Activated naive CD8-positive, alpha-beta T cell (primary cell): ENCODE measurements around the gene SPART.

Experiments used
- H3K27ac Mint-ChIP-seq: one replicate; pipeline ENCODE4 v1.8.0; 2021; ENCODE audit warnings: mixed read lengths
- H3K27me3 Mint-ChIP-seq: one replicate; pipeline ENCODE4 v1.8.0; 2021; ENCODE audit warnings: mixed read lengths
- H3K36me3 Mint-ChIP-seq: one replicate; pipeline ENCODE4 v1.8.0; 2021; ENCODE audit warnings: mixed read lengths
- H3K4me1 Mint-ChIP-seq: one replicate; pipeline ENCODE4 v1.8.0; 2021; ENCODE audit warnings: low read depth, mixed read lengths
- H3K4me3 Mint-ChIP-seq: one replicate; pipeline ENCODE4 v1.8.0; 2021; ENCODE audit warnings: mild to moderate bottlenecking, mixed read lengths
- H3K9me3 Mint-ChIP-seq: one replicate; pipeline ENCODE4 v1.8.0; 2021; ENCODE audit warnings: low read depth, mixed read lengths

Gene SPART

DNA sequence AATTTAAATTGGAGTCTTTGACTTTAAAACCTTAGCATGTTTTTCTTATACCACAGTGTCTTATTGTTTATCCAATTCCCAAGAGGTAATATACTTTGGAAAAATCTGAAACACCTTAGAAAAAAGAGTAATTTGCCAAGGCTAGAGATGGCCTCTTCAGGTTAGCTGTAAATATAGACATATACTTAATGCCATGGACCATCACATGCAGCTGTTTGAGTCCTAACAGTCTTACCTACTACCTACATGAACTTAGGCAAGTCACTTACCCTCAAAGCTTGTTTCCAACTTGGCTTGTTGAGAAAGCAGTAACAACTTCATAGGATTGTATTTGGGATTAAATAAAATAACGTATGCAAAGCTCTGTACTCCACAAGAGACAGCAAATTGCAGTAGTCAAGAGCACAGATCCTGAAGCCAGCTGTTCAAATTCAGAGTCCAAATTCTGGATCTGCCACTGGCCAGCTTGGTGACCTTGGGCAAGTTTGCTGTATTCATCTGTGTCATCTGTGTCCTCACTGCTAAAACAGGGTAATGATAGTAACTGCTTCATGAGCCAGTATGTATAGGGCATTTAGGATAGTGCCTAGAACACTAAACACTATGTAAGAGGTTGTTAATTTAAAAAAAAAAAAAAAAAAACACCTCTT is 13.2 kb upstream of the SPART start:
- Mint-ChIP-seq H3K27me3 (peaks cover 3% of the 10 kb centered on the region), H3K27ac (no peak overlapping the region), H3K9me3 (no peaks in the 10 kb centered on the region), H3K36me3 (no peaks in the 10 kb centered on the region), H3K4me3 (no peak overlapping the region), H3K4me1 (no peaks in the 10 kb centered on the region)

DNA sequence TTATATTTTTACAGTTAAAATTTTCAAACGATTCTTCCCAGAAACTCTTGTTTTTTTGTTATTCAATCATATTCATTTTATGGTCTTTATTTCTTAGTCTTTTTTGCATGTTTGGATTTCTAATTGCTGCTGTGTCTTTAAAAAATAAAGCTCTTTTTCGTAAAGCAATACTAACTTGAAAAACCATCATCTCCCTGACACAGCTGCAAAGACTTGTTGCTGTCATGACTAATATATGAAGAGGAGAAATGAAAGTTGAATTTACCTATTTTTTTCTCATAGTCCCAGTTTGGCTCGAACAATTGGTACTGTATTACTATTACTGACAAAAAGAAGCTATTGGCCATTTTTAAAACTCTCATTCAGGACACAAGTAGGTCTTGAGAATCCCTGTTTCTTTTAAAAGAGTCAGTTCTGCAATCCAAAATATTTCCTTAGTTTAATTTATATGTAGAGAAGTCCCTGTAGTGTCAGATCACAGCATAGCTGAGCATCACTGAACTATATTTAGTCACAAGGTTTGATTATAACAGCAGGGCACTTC is 12.1 kb upstream of the SPART start:
- H3K27me3 Mint-ChIP-seq = peaks cover 3% of the 10 kb centered on the region
- H3K36me3 Mint-ChIP-seq = no peaks in the 10 kb centered on the region
- no peaks in the 10 kb centered on the region for H3K9me3 Mint-ChIP-seq
- H3K27ac Mint-ChIP-seq = no peak overlapping the region
- no peaks in the 10 kb centered on the region for H3K4me1 Mint-ChIP-seq
- H3K4me3 Mint-ChIP-seq = no peak overlapping the region

GRCh38 chr13:36357692-36358091 is 11.5 kb upstream of the SPART start:
- no peaks in the 10 kb centered on the region for H3K9me3 Mint-ChIP-seq
- no peak overlapping the region for H3K4me3 Mint-ChIP-seq
- no peak overlapping the region for H3K27ac Mint-ChIP-seq
- H3K27me3 Mint-ChIP-seq = peaks cover 2% of the 10 kb centered on the region
- H3K36me3 Mint-ChIP-seq = no peaks in the 10 kb centered on the region
- H3K4me1 Mint-ChIP-seq = no peaks in the 10 kb centered on the region

GRCh38 chr13:36357231-36357630 is 11.0 kb upstream of the SPART start:
- Mint-ChIP-seq H3K4me3 (no peak overlapping the region), H3K27ac (no peak overlapping the region), H3K27me3 (peaks cover 2% of the 10 kb centered on the region), H3K9me3 (no peaks in the 10 kb centered on the region), H3K36me3 (no peaks in the 10 kb centered on the region), H3K4me1 (no peaks in the 10 kb centered on the region)

- Mint-ChIP-seq H3K27me3 (peaks cover 2% of the 10 kb centered on the region), H3K9me3 (no peaks in the 10 kb centered on the region), H3K36me3 (no peaks in the 10 kb centered on the region), H3K27ac (no peak overlapping the region), H3K4me3 (no peak overlapping the region), H3K4me1 (no peaks in the 10 kb centered on the region)
These were observed 9.9 kb upstream of the SPART start for GRCh38 chr13:36356058-36356457.

DNA sequence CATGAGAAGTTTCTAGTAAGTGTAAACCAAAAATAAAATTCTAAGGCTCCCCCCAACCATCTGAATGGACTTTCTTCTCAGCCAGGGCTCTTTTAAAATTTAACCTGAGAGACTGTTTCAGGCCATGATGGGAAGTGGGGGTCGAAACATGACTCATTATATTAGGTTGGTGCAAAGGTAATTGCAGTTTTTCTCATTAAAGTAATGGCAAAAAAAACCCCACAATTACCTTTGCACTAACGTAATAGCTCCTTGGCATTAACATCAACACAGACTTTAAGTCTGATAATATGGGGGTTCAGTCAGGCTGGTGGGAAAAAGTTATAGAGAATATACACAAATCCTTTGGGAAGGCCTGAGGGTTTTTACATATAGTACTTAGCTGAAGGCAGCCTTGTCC is 9.4 kb upstream of the SPART start:
- H3K36me3 Mint-ChIP-seq = no peaks in the 10 kb centered on the region
- no peak overlapping the region for H3K4me3 Mint-ChIP-seq
- no peaks in the 10 kb centered on the region for H3K4me1 Mint-ChIP-seq
- no peaks in the 10 kb centered on the region for H3K9me3 Mint-ChIP-seq
- H3K27me3 Mint-ChIP-seq = peaks cover 2% of the 10 kb centered on the region
- H3K27ac Mint-ChIP-seq = no peak overlapping the region

- Mint-ChIP-seq H3K9me3 (no peaks in the 10 kb centered on the region), H3K4me3 (no peak overlapping the region), H3K27me3 (peaks cover 2% of the 10 kb centered on the region), H3K4me1 (no peaks in the 10 kb centered on the region), H3K27ac (no peak overlapping the region), H3K36me3 (no peaks in the 10 kb centered on the region)
These were observed 8.8 kb upstream of the SPART start for GRCh38 chr13:36354842-36355623.

DNA sequence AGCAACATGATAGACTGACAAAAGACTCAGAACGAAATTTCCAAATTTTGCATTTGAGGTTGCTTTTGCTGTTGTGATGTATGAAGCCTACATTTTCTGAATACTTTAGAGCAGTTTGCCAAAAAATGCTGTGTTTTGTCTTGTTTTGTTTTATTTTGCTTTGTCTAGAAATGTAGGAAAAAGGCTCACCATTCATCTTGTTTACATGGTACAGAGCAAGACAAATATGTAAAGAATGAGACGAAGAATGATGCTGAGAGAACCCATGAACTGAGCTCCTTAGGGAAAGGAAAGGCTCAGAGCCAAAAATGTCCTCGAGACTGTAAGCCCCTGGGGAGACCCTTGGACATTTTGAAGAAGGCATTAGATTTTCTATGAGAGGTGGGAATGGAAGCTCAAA is 6.8 kb upstream of the SPART start:
- Mint-ChIP-seq H3K4me1 (no peaks in the 10 kb centered on the region), H3K27me3 (no peaks in the 10 kb centered on the region), H3K9me3 (no peaks in the 10 kb centered on the region), H3K36me3 (no peaks in the 10 kb centered on the region), H3K4me3 (no peak overlapping the region), H3K27ac (no peak overlapping the region)

DNA sequence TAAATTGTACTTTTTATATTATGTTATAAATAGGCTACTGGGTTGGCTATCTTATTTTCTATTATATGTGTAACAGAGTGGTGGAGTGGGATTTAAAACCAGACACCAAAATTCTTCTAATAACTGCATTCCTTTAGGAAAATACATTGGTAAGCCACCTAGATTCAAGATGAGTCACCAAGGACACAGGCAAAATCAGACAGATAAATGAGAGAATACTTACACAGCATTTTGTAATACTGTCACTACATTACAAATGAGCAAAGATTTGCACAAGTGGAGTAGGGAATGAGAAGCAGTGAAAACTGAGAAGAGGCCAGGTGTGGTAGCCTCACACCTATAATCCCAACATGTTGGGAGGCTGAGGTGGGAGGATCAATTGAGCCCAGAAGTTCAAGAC is 6.2 kb upstream of the SPART start:
- H3K36me3 Mint-ChIP-seq = no peaks in the 10 kb centered on the region
- no peaks in the 10 kb centered on the region for H3K4me1 Mint-ChIP-seq
- H3K27ac Mint-ChIP-seq = no peak overlapping the region
- H3K27me3 Mint-ChIP-seq = no peaks in the 10 kb centered on the region
- no peaks in the 10 kb centered on the region for H3K9me3 Mint-ChIP-seq
- H3K4me3 Mint-ChIP-seq = no peak overlapping the region

DNA sequence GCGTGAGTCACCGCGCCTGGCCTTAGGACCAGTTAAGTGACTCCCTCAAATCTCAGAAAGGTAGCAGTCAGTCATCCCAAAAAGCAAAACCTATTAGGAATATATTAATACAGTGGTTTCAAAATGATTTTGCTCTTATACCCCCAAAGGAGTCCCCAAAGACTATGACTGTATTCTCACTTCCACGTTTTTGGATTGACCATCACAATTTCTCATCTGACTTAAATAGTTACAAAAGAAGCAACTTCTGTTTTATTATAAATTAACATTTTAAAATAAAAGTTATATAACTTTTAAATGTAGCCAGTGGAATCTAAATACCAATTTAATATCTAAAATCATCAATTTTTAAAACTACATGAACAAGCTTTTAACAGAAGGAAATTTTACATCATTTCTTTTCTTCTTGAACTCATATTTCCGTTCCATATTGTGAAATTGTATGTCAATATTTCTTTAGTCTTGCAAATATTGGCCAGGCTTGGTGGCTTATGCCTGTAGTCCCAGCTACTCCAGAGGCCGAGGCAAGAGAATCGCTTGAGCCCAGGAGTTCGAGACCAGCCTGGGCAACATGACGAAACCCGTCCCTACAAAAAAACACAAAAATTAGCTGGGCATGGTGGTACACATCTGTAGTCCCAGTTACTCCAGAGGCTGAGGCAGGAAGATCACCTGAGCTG is 1.5 kb upstream of the SPART start:
- Mint-ChIP-seq H3K27ac (no peak overlapping the region), H3K27me3 (no peaks in the 10 kb centered on the region), H3K4me1 (peaks cover 24% of the 10 kb centered on the region), H3K9me3 (no peaks in the 10 kb centered on the region), H3K4me3 (no peak overlapping the region), H3K36me3 (no peaks in the 10 kb centered on the region)

DNA sequence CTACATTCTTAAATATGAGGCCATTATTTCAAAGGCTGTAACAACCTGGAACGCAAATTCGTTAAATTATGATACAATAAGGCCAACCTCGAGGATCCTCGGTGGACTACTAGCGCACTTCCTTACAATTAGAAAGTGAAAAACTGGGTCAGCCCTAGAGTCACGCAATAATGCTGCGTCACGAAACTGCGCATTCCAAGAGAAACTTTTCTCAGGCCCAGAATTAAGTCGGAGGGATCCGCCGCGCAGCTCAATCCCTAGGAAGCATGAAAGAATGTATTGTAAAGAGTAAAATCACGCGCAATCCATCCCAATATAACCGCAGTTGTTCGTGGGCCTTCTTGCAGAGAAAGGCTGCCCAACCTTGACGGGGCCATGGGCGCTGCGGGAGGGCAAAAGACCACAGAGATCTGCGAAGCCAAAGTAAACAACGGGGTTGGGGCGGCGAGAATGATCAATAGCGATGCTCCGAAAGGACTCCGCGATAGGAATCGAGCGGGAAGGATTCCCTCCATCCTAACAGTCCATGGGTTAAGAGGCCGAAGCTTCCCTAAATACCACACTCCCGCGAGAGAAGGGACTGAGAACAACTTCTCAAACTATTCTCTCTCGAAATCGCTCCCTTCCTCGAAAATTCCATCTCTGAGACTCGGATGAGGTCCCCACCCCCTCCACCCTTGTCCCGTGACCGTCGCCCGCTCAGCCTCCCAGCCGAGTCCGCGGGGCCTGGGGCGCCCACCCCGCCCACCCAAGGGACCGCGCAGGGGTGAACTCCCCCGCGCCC is 564 bp downstream of the SPART start:
- Mint-ChIP-seq H3K4me3 (peak overlapping the region; percentile 93), H3K36me3 (no peaks in the 10 kb centered on the region), H3K27ac (peak overlapping the region; percentile 92), H3K4me1 (peaks cover 39% of the 10 kb centered on the region), H3K9me3 (no peaks in the 10 kb centered on the region), H3K27me3 (no peaks in the 10 kb centered on the region)

DNA sequence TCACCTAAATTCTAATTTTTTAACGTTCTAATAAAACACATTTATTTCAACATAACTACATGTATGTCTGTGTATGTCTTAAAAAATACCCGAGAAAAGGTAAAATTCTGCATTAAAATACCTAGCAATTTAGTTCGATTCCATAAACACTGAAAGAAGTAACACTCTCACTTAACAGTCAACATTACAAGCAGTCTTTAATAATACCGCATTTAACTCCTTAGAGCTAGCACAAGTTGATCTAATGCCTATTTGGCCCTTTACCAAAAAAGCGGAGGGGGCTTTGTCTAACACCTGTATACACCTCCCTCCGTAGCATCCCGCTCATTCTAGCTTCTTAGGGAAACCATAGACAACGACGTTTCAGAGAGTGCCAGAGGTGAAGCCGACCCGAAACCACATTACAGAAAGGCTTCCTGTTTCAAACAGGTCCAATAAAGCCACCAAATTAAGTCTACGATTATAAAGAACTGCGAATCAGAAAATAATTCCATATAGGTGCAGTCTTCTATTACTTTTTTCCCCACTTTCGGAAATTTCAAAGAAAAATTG is 1.2 kb downstream of the SPART start:
- no peaks in the 10 kb centered on the region for H3K36me3 Mint-ChIP-seq
- H3K9me3 Mint-ChIP-seq = no peaks in the 10 kb centered on the region
- H3K27ac Mint-ChIP-seq = peak overlapping the region; percentile 92

DNA sequence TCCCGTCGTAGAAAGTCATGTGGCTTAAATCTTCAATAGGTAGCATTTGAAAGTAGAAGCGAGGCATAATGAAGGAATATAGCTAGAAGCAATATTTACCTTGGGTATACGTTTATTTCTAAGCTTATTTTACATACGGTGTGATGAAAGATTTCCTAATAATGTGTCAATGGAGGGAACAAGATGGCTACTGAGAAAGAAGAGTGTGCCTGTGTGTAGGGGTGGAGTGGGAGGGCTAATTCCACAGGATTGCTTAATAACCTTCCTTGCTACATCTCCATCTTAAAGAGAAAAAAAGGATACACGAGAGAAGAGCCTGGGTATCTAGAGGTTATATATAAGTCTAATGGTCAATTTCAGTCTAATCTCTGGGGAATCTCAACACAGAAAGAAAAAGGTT is 2.0 kb downstream of the SPART start:
- Mint-ChIP-seq H3K36me3 (no peaks in the 10 kb centered on the region), H3K27me3 (no peaks in the 10 kb centered on the region), H3K27ac (peak overlapping the region; percentile 92), H3K4me3 (peak overlapping the region; percentile 93), H3K9me3 (no peaks in the 10 kb centered on the region), H3K4me1 (peaks cover 40% of the 10 kb centered on the region)

More for the DNA sequence above, 1.2 kb downstream of the SPART start:
- Mint-ChIP-seq H3K27me3 (no peaks in the 10 kb centered on the region), H3K4me1 (peaks cover 40% of the 10 kb centered on the region), H3K4me3 (peak overlapping the region; percentile 93)

DNA sequence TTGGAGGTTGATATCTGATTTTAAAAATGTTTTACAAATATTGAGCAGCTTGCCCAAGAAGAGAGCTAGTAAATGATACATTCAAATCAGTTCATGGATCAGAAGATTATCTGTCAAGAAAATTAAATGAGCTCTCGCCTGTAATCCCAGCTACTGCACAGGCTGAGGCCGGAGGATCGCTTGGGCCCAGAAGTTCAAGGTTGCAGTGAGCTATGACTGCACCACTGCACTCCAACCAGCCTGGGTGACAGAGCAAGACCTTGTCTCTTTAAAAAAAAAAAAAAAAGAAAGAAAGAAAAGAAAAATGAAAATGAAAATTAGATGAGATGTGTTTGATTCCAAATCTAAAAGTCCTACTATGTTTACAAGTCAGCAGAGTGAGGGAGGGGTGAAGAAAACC is 2.4 kb downstream of the SPART start:
- H3K27ac Mint-ChIP-seq = peak overlapping the region; percentile 92
- H3K27me3 Mint-ChIP-seq = no peaks in the 10 kb centered on the region
- peak overlapping the region; percentile 93 for H3K4me3 Mint-ChIP-seq
- no peaks in the 10 kb centered on the region for H3K36me3 Mint-ChIP-seq
- H3K9me3 Mint-ChIP-seq = no peaks in the 10 kb centered on the region
- H3K4me1 Mint-ChIP-seq = peaks cover 43% of the 10 kb centered on the region
